HAP-1 (cell line): ENCODE data around the gene CLDN19.
A peak's percentile ranks its signal among the peaks of the same experiment; 100 is the strongest.

ENCODE experiments used
- DNase-seq, 2 experiments: peaks; one replicate each; pipeline ENCODE4 v3.0.0-alpha.2; 2016 to 2020; ENCODE audit warnings: low spot score in 2 of 2
- H3K27me3 ChIP-seq: fragments of 250-450 bp; sonication (Bioruptor Pico); 2 replicates; pipeline ENCODE4 v1.5.1; 2020; ENCODE audit warnings: low read depth, mild to moderate bottlenecking, moderate library complexity
- H3K36me3 ChIP-seq: fragments of 250-450 bp; sonication (Bioruptor Pico); replicated peaks from 2 replicates; pipeline ENCODE4 v1.5.1; 2020; ENCODE audit warnings: mild to moderate bottlenecking
- H3K4me1 ChIP-seq: fragments of 250-450 bp; sonication (Bioruptor Pico); 2 replicates; pipeline ENCODE4 v1.5.1; 2020; ENCODE audit warnings: mild to moderate bottlenecking
- H3K4me3 ChIP-seq: fragments of 250-450 bp; sonication (Bioruptor Pico); 2 replicates; pipeline ENCODE4 v1.5.1; 2020; ENCODE audit warnings: mild to moderate bottlenecking, moderate library complexity
- H3K9me3 ChIP-seq: fragments of 250-450 bp; sonication (Bioruptor Pico); 2 replicates; pipeline ENCODE4 v1.5.1; 2020; ENCODE audit warnings: mild to moderate bottlenecking, moderate library complexity
- in situ Hi-C: fragments of 300-500 bp; cut with MboI; formaldehyde crosslinking; loops from 3 replicates; pipeline ENCODE4 v1.14.3; 2020; ENCODE audit warnings: low sequenced_read_pairs, inconsistent platforms, mixed read lengths

The CLDN19 gene

DNA sequence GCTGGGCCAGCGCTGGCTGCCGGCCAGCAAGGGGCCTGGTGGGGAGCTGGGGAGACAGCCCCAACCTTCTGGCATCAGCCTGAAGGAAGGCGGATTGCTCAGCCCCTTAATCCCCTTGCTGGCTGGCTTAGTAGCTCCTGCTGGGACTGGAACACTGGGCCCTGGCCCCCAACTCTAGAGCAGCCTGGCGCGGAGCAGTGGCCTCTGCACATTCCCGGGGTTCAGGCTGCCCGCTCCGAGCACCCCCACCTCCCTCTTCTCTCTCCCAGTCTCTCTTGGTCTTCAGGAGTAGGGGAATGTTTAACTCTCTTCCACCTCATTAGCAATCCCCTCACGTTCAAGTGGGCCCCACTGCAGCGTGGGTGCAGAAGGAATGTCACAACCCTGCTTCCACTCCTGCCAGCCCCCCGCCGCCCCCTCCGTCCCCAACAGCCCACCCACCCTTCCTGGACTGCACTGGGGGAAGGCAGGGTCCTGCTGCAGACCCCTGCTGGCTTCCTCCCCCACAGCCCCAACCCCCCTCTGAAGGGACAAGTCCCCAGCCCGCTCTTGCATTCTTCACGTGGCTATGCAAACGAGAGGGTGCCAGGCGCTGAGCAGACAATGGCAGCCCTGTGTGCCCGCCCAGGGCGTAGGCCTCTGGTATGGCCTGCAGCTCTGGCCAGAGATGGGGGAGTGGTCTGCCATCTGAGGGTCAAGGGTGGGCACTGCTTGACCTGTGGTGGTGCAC is 980 bp upstream of the CLDN19 start:
- Histone ChIP-seq H3K36me3 (peaks cover under 1% of the 10 kb centered on the region), H3K4me1 (no peaks in the 10 kb centered on the region), H3K4me3 (no peak overlapping the region), H3K9me3 (no peaks in the 10 kb centered on the region), H3K27me3 (no peaks in the 10 kb centered on the region)
- no peak for DNase-seq
- in situ Hi-C loops = loop anchor here (10.0 kb wide), 1 partner anchor 176 kb away; no protein-coding TSS in a partner anchor

- Histone ChIP-seq H3K27me3 (no peaks in the 10 kb centered on the region), H3K36me3 (no peaks in the 10 kb centered on the region), H3K9me3 (no peaks in the 10 kb centered on the region), H3K4me3 (no peak overlapping the region), H3K4me1 (no peaks in the 10 kb centered on the region)
- in situ Hi-C loops = no loop called here
- DNase-seq = no peak
Measured at GRCh38 chr1:42738678-42739226, 1.3 kb downstream of the CLDN19 start.

DNA sequence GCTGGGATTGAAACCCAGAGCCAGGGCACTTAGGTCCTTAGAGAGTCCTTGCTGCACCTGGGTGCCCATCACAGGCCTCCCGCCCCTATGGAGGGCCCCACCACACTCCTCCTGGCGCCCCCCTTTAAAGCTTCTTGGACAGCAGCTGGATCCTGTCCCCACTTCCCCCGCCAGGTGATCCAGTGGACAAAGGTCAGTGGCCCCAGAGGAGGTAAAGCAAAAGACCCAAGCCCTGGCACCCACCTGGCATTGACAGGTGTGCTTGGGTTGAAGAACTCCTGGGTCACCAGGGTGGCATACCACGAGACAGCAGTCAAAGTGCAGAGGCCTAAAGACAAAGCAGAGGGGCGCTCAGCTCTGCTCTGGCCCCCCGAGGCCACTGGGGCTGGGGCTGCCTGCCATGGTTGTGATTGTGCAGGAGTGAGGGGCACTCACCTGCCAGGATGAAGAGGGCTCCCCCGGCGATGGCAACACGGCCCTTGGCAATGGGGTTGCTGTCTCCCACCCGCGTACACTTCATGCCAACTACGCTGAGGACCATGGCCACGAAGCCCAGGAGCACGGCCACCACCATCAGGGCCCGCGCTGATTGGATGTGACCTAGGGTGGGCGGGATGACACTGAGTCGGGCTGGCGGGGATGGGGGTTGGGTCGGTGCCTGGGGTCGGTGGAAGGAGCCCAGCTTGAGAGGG is 1.9 kb downstream of the CLDN19 start:
- H3K9me3 ChIP-seq = no peaks in the 10 kb centered on the region
- in situ Hi-C loops = no loop called here
- no peaks in the 10 kb centered on the region for H3K36me3 ChIP-seq
- H3K27me3 ChIP-seq = no peaks in the 10 kb centered on the region
- no peak for DNase-seq
- H3K4me1 ChIP-seq = no peaks in the 10 kb centered on the region
- H3K4me3 ChIP-seq = no peak overlapping the region

DNA sequence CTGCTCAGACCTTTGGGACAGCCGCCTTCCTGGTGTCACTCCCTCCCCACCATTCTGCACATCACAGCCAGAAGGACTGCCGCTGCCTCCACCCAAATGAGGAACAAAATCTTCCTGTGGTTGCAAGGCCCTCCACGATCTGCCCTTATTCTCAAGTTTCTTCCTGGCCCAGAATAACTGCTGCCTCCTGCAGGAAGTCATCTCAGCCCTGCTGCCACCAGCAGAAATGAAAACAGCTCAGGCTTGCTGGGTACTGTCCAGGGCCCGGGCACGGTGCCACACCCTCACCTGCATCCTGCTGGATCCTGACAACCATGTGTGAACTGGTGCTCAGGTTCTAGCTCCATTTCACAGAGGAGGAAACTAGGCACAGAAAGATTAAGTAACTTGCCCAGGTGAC is 2.8 kb downstream of the CLDN19 start:
- H3K36me3 ChIP-seq = no peaks in the 10 kb centered on the region
- in situ Hi-C loops = no loop called here
- DNase-seq = no peak
- H3K9me3 ChIP-seq = no peaks in the 10 kb centered on the region
- H3K4me1 ChIP-seq = no peaks in the 10 kb centered on the region
- H3K4me3 ChIP-seq = no peak overlapping the region
- no peaks in the 10 kb centered on the region for H3K27me3 ChIP-seq

- Histone ChIP-seq H3K36me3 (no peaks in the 10 kb centered on the region), H3K4me3 (no peak overlapping the region), H3K4me1 (no peaks in the 10 kb centered on the region), H3K9me3 (no peaks in the 10 kb centered on the region), H3K27me3 (no peaks in the 10 kb centered on the region)
- in situ Hi-C loops = no loop called here
- no peak for DNase-seq
Measured at GRCh38 chr1:42736571-42737200, 3.4 kb downstream of the CLDN19 start.

GRCh38 chr1:42736152-42736551 is 3.9 kb downstream of the CLDN19 start:
- peak in 1 of 2 experiments; percentile 56 for DNase-seq
- H3K27me3 ChIP-seq = no peaks in the 10 kb centered on the region
- no peaks in the 10 kb centered on the region for H3K4me1 ChIP-seq
- in situ Hi-C loops = no loop called here
- H3K4me3 ChIP-seq = no peak overlapping the region
- H3K36me3 ChIP-seq = no peaks in the 10 kb centered on the region
- no peaks in the 10 kb centered on the region for H3K9me3 ChIP-seq

GRCh38 chr1:42735477-42736105 is 4.4 kb downstream of the CLDN19 start:
- H3K27me3 ChIP-seq = no peaks in the 10 kb centered on the region

DNA sequence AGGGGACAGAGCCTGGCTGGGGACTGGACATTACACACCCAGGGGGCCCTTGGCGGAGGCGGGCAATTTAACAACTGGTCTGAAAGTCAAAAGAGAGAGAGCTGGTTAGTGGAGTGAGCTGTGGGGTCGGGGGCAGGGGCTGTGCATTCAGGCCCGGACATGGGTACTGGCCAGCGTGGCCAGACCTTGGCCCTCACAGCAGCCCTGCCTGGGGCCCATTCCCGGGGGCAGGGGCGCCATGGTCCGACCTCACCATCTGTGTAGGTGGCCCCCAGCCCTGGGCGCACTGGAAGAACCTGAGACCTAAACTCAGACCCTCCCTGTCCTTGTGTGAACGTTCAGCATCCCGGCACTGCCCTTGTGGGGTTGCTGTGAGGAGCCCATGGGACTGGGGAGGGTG is 5.0 kb downstream of the CLDN19 start:
- in situ Hi-C loops = no loop called here
- no peak overlapping the region for H3K4me3 ChIP-seq
- H3K36me3 ChIP-seq = no peaks in the 10 kb centered on the region
- H3K27me3 ChIP-seq = no peaks in the 10 kb centered on the region
- H3K4me1 ChIP-seq = no peaks in the 10 kb centered on the region
- no peaks in the 10 kb centered on the region for H3K9me3 ChIP-seq
- no peak for DNase-seq

More at GRCh38 chr1:42735477-42736105, 4.4 kb downstream of the CLDN19 start:
- in situ Hi-C loops = no loop called here
- no peaks in the 10 kb centered on the region for H3K9me3 ChIP-seq
- no peaks in the 10 kb centered on the region for H3K4me1 ChIP-seq
- DNase-seq = no peak
- H3K36me3 ChIP-seq = no peaks in the 10 kb centered on the region
- no peak overlapping the region for H3K4me3 ChIP-seq

DNA sequence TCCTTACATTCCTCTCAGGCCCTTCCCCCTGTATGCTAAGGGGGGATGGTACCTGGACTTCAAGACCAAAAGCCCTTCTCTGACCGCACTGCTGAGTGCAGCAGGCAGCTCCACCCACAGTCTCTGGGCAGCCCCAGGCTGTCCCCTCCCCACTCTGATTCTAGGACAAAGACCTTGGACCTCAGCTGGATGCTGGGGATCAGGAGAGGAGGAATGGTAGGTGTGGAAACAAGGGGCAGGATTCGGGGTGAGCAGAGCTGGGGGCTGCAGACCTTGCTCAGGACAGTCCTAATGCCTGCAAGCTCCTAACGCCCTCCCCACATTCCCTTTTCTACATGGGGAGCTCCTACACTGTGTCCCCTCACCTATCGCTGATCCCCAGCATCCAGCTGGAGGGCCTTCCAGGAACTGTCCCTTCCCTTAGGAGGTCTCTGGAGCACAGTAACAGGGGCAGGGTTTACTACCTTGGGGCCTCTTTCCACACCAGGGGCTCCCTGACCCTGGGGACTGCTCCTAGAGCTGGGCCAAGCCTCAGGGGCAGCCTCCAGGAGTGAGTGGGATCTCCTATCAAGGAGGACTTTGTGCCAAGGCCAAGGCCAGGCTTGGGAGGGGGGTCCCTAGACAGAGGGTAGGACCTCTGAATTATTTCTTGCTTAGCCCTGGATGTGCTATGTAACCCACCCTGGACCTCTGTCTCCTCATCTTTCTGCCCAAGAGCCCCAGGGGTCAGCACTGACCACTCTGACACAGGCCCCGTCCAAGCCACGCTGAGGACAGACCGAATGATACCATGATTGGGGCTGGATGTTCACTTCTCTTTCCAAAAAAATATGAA is 5.6 kb downstream of the CLDN19 start:
- no peaks in the 10 kb centered on the region for H3K27me3 ChIP-seq
- in situ Hi-C loops = no loop called here
- no peaks in the 10 kb centered on the region for H3K36me3 ChIP-seq
- H3K4me1 ChIP-seq = no peaks in the 10 kb centered on the region
- H3K9me3 ChIP-seq = no peaks in the 10 kb centered on the region
- no peak overlapping the region for H3K4me3 ChIP-seq
- no peak for DNase-seq

- Histone ChIP-seq H3K4me3 (no peak overlapping the region), H3K9me3 (no peaks in the 10 kb centered on the region), H3K36me3 (no peaks in the 10 kb centered on the region), H3K27me3 (no peaks in the 10 kb centered on the region), H3K4me1 (no peaks in the 10 kb centered on the region)
- no peak for DNase-seq
- in situ Hi-C loops = no loop called here
Measured at GRCh38 chr1:42733415-42734200, 6.4 kb downstream of the CLDN19 start.

- H3K9me3 ChIP-seq = no peaks in the 10 kb centered on the region
- H3K4me1 ChIP-seq = no peaks in the 10 kb centered on the region
- H3K27me3 ChIP-seq = no peaks in the 10 kb centered on the region
- no peak overlapping the region for H3K4me3 ChIP-seq
- in situ Hi-C loops = no loop called here
- no peaks in the 10 kb centered on the region for H3K36me3 ChIP-seq
- DNase-seq = no peak
Measured at GRCh38 chr1:42732126-42732680, 7.8 kb downstream of the CLDN19 start.

- H3K27me3 ChIP-seq = no peaks in the 10 kb centered on the region
- no peaks in the 10 kb centered on the region for H3K4me1 ChIP-seq
- in situ Hi-C loops = no loop called here
- DNase-seq = no peak
- no peaks in the 10 kb centered on the region for H3K36me3 ChIP-seq
- H3K9me3 ChIP-seq = no peaks in the 10 kb centered on the region
- H3K4me3 ChIP-seq = no peak overlapping the region
Measured at GRCh38 chr1:42731585-42731984, 8.5 kb downstream of the CLDN19 start.
